ENCODE results near the gene ABHD11. TPM values are rescaled to one million over a fixed set of nuclear protein-coding genes. Genes with fewer than 3 reads are reported as not detected.
"Not testable (repeated sequence)": the region's sequence is repeated elsewhere in the genome, so short reads cannot be mapped to it uniquely, and the experiment has no call there.

ABHD11 gene
- total RNA-seq, 2 donors from 2014 or later, result 17.3 to 18.1 TPM

DNA sequence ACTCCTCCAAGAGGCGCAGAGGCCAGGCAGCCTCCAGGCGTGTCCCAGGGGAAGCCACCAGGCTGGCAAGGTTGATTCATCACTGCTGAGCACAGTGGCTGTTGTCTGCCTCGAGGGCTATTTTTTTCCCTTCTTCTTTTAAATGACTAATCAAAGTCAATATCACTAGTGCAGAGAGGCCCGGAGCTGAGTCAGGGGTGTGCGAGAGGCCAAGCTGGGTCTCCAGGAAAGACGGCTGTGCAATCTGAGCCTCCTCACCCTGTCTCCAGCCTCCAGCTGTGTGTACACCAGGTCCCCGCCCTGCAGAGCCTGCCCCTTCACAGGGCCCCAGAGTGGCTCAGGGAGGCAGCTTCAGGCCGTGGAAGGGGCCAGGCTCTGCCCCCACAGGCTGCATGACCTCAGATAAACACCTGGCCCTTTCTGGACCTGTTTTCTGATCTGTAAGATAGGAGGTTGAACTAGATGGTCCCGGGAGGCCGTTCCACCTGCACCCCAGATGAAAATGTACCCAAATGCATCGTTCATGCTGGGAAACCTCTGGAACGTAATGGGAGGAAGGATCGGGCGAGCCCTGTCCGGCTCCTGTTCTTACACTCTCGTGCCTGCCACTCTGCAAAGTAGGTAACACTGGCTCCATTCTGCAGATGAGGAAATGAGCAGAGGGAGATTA, 22.8 kb downstream of the ABHD11 start:
- no peaks in the 10 kb centered on the region for H3K36me3 Mint-ChIP-seq
- ATAC-seq (peak; percentile 62 to 75), DNase-seq (ENCODE audit: low spot score in 2 of 2) (peak in 1 of 2 donors; percentile 59)
- H3K27ac Mint-ChIP-seq, result no peak overlapping the region
- H3K9me3 Mint-ChIP-seq, result no peaks in the 10 kb centered on the region

GRCh38 chr7:73713319-73713718, 25.3 kb downstream of the ABHD11 start:
- DNase-seq (ENCODE audit: low spot score in 2 of 2); H3K27ac Mint-ChIP-seq; H3K36me3 Mint-ChIP-seq; H3K9me3 Mint-ChIP-seq; ATAC-seq: not testable (repeated sequence)

- no peak for ATAC-seq
These were observed 25.8 kb downstream of the ABHD11 start for GRCh38 chr7:73712773-73713172.

GRCh38 chr7:73708961-73709549, 29.5 kb downstream of the ABHD11 start:
- Mint-ChIP-seq H3K27ac (no peak overlapping the region), H3K36me3 (no peaks in the 10 kb centered on the region), H3K9me3 (no peaks in the 10 kb centered on the region)
- ATAC-seq, result no peak
- DNase-seq (ENCODE audit: low spot score in 2 of 2), result no peak

More at GRCh38 chr7:73712773-73713172, 25.8 kb downstream of the ABHD11 start:
- H3K36me3 Mint-ChIP-seq, result no peaks in the 10 kb centered on the region
- H3K27ac Mint-ChIP-seq, result no peak overlapping the region
- H3K9me3 Mint-ChIP-seq, result no peaks in the 10 kb centered on the region
- no peak for DNase-seq (ENCODE audit: low spot score in 2 of 2)

DNA sequence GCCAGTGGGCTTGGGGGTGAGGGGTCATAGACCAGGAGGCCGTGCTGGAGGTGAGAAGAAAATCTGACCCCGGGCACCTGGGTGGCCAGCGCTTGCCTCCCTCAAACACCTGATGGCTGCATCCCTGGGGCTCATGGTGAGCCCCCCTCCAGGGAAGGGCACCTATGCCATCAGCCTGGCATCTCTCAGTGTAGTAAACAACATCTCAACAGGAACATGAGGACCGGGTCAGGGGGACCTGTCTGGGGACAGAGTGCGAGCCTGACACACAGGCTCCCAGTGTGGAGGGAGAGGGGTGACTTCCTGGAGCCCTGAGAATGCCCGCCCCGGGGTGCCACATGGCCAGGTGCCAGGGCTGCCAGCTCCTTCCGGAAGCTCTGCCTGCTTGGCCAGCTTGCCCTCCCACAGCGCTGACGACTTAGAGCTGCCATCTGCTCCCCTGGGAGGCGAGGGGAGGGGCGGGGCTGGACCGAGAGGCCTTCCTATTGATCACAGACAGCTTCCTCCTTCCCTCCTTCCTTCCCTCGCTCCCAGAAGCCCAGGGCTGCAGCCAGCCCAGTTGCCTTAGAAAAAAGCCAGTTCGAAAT, 31.5 kb downstream of the ABHD11 start:
- Mint-ChIP-seq H3K27ac (peak overlapping the region in 1 of 2 donors; percentile 27), H3K9me3 (no peaks in the 10 kb centered on the region), H3K36me3 (no peaks in the 10 kb centered on the region)
- ATAC-seq, result peak in 1 of 2 donors; percentile 39
- DNase-seq (ENCODE audit: low spot score in 2 of 2), result no peak

GRCh38 chr7:73706126-73707044, 32.2 kb downstream of the ABHD11 start:
- ATAC-seq (peak; percentile 77 to 87), DNase-seq (ENCODE audit: low spot score in 2 of 2) (peak in 1 of 2 donors; percentile 41)

DNA sequence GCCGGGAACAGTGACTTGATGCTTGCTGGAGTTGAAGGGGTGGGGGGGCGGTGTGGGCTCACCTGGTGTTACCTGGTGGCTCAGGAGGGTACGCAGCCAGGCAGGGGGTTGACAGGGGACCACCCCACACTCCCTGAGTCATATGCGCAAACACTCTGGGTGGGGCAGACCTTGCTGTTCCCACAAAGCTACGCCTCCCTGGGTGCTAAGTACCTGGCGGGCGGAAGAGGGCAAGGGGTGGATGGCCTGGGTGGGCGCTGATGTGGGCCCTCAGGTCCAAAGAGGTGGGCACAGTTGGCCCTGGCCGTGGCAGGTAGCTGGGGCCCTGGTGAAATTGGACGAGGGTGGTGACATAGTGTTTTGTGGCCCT, 33.1 kb downstream of the ABHD11 start:
- ATAC-seq (no peak), DNase-seq (ENCODE audit: low spot score in 2 of 2) (no peak)
- no peaks in the 10 kb centered on the region for H3K9me3 Mint-ChIP-seq
- no peaks in the 10 kb centered on the region for H3K36me3 Mint-ChIP-seq
- no peak overlapping the region for H3K27ac Mint-ChIP-seq

More at GRCh38 chr7:73706126-73707044, 32.2 kb downstream of the ABHD11 start:
- H3K27ac Mint-ChIP-seq, result no peak overlapping the region
- H3K9me3 Mint-ChIP-seq, result no peaks in the 10 kb centered on the region
- H3K36me3 Mint-ChIP-seq, result no peaks in the 10 kb centered on the region

DNA sequence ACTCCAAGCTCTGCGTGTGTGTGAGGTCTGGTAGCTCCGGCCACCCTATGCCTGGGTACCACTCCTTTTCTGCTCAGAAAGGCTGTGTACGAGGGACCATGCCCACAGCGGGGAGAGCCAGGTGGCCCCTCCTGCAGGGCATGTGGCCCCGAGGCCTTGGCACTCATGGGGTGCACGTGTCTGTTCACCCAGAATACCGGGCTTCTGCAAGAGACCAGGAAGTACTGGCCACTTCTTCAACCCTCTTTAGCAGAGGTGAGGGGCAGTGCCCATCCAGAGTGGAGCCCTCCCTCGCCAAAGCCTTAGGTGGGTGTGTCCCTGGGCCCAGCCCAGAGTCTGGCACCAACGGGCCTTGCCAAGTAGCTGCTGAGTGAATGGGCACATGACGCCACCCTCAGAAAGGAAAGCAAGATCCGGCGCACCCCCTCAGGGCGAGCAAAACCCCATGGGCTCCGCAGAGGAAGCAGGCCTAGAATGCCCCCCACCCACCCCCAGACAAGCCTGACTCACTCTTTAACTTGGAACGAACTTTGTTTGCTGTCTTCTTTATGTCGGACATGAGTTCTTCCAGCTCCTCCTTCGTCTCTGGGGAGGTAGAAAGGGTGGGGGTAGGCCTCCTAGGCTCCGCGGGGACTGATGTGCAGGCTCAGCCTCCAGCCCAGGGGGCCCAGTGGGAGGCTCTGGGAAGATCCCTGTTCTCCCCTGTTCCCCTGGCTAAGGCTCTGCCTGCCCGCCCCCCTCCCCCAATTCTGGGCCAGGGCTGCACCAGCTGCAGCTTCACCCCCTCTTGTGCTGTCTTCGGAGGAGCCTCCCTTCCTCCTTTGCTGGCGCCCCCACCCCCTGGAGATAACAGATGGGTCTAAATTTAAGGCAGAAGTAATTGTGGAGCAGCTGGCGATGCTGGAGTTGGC, 33.7 kb downstream of the ABHD11 start:
- H3K27ac Mint-ChIP-seq, result no peak overlapping the region
- DNase-seq (ENCODE audit: low spot score in 2 of 2) (no peak), ATAC-seq (no peak)
- H3K36me3 Mint-ChIP-seq, result no peaks in the 10 kb centered on the region
- H3K9me3 Mint-ChIP-seq, result no peaks in the 10 kb centered on the region

DNA sequence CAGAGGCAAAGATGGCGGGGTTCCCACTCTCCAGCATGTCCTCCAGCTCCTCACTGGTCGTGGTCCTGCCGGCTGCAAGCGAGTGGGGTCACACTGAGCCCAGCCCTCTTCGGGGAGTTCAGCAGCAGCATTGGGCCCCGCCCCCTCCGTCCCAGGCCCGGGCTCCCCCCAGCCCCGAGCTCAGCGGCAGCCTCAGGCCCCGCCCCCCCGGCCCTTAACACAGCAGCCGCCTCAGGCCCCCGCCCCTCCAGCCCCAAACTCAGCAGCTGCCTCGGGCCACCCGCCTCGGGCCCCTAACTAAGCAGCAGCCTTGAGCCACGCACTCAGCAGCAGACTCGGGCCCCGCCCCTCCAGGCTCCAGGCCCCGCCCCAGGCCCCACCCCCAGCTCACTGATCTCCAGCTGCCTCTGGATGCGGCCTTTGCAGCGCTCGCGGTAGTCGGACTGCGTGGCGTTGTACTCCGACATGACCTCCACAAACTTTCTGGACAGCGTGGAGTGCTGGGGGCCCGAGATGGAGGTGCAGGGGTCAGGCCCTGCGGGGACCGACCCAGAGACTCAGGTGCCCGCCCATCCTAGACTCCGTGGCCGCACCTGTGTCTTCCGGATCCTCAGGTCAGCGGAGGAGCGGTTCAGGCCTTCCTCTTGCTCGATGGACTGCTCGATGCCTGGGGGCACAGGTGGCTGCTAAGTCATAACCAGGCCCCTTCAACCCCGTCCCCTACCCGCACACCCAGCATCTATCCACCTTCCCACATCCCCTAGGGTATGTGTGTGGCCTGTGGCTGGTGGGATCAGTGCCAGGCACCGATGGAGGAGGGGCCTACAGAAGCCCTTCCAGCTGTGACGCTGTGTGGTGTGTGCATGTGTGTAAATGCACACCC, 34.6 kb downstream of the ABHD11 start:
- Mint-ChIP-seq H3K9me3 (no peaks in the 10 kb centered on the region), H3K27ac (no peak overlapping the region), H3K36me3 (no peaks in the 10 kb centered on the region)
- DNase-seq (ENCODE audit: low spot score in 2 of 2) (peak in 1 of 2 donors; percentile 55), ATAC-seq (peak; percentile 30 to 69)

DNA sequence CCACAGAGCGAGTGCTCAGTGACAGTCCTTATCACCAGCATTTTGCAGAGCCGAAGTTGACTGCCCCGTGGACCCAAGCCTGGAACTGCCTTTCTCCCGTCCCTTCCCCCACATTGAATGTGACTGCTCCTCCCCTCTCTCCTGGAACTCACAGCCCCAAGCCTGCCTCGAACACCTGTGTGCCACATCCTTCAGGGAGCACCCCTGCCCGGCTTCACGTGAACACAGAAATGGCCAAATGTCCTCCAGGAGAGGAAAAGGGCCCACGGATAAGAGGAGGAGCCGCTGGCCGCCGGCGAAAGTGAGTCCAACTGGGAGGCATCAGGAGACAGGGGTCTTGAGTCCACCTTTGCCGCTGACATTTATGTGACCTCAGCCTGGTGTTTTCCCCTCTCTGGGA, 35.4 kb downstream of the ABHD11 start:
- no peak overlapping the region for H3K27ac Mint-ChIP-seq
- ATAC-seq, result no peak
- H3K36me3 Mint-ChIP-seq, result no peaks in the 10 kb centered on the region

DNA sequence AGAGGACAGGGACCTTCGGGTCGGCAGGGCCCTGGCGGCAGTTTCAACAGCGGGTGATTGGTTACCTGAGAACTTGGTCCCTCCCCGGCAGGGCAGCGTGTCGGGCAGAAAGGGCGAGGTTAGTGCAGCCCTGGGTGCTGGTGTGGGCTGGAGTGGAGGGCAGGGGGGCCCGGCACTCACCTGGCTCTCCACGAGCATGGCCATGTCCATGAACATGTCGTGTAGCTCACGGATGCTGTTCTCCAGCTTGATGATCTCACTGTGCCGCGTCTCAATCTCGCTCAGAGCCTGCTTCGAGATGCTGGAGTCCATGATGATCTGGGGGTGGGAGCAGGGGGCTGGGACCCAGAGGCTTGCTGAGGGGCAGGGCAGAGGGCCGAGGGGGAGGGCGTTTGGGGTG, 35.9 kb downstream of the ABHD11 start:
- H3K36me3 Mint-ChIP-seq, result no peaks in the 10 kb centered on the region
- no peaks in the 10 kb centered on the region for H3K9me3 Mint-ChIP-seq
- ATAC-seq (no peak), DNase-seq (ENCODE audit: low spot score in 2 of 2) (no peak)
- no peak overlapping the region for H3K27ac Mint-ChIP-seq

More for the DNA sequence above, 35.4 kb downstream of the ABHD11 start:
- no peak for DNase-seq (ENCODE audit: low spot score in 2 of 2)
- H3K9me3 Mint-ChIP-seq, result no peaks in the 10 kb centered on the region

DNA sequence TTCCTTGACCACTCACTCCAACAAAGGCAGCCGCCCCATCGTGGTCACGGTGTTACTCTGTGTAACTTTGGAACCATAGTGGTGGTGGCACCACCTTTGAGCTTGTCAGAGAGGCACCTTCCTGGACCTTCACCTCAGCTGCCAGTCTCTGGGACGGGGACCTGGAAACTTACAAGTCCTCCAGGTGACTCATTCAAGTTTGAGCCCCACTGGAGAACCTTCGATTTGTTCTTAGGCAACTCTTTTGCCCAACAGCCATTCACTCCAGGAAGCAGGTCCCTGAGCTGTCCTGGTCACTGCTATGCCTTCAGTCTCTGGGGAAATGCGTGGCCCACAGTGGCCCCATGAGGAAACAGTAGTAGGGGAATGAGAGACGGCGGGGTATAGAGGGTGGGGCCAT, 36.4 kb downstream of the ABHD11 start:
- Mint-ChIP-seq H3K9me3 (no peaks in the 10 kb centered on the region), H3K36me3 (no peaks in the 10 kb centered on the region), H3K27ac (no peak overlapping the region)
- no peak for ATAC-seq
- no peak for DNase-seq (ENCODE audit: low spot score in 2 of 2)

DNA sequence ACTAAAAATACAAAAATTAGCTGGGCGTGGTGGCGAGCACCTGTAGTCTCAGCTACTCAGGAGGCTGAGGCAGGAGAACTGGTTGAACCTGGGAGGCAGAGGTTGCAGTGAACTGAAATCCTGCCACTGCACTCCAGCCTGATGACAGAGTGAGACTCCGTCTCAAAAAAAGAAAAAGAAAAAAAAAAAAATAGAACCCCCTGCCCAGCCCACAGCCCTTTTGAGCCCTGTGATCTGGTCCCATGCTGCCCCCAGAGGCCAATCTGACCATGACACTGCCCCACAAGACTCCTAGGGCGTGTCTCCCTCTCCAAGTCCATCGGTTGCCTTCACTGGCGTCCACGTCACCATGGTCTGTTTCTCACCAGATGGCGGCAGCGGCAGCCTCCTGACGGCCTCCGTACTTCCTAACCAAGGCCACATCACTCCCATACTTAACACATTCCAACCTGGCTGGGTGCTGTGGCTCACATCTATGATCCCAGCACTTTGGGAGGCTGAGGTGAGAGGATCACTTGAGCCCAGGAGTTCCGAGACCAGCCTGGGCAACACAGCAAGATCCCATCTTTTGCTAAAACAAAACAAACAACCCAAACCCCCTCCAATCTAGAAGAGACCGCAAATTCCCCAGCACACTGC, 37.1 kb downstream of the ABHD11 start:
- Mint-ChIP-seq H3K27ac (no peak overlapping the region), H3K36me3 (no peaks in the 10 kb centered on the region), H3K9me3 (no peaks in the 10 kb centered on the region)
- peak in 1 of 2 donors; percentile 48 for ATAC-seq
- DNase-seq (ENCODE audit: low spot score in 2 of 2), result peak in 1 of 2 donors; percentile 43

GRCh38 chr7:73700581-73701134, 37.9 kb downstream of the ABHD11 start:
- no peaks in the 10 kb centered on the region for H3K36me3 Mint-ChIP-seq

DNA sequence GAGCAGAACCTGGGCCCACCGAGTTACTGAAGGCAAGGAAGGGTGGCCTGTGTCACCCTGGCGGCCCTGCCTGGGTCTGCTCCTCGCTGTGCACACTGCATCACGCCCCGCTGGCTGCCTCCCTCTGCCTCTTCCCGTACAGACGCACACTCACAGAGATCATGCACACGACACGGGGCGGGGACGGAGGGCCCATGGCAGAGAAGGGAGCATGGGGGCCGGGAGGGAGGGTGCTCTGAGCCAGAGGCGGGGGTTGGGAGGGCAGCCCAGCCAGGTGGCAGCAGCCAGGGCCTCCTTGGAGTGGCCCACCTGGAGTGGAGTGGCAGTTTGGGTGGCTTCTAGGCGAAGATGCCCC, 38.6 kb downstream of the ABHD11 start:
- ATAC-seq (no peak), DNase-seq (ENCODE audit: low spot score in 2 of 2) (no peak)
- Mint-ChIP-seq H3K36me3 (no peaks in the 10 kb centered on the region), H3K9me3 (no peaks in the 10 kb centered on the region), H3K27ac (no peak overlapping the region)

More at GRCh38 chr7:73700581-73701134, 37.9 kb downstream of the ABHD11 start:
- DNase-seq (ENCODE audit: low spot score in 2 of 2), result no peak
- Mint-ChIP-seq H3K9me3 (no peaks in the 10 kb centered on the region), H3K27ac (no peak overlapping the region)
- no peak for ATAC-seq
